Sigmoid colon (tissue), 7 donors: ENCODE results near the gene ZDHHC12. TPM values are rescaled to one million over a fixed set of nuclear protein-coding genes. Genes with fewer than 3 reads are reported as not detected.

Experiments used
- DNase-seq: peaks from one replicate; pipeline ENCODE4 v3.0.0-alpha.2; 2019
- H3K27ac ChIP-seq, 4 donors: fragments of 200-600 bp; sonication (generic); one replicate each; pipeline ENCODE4 v1.5.1; 2016 to 2019; ENCODE audit warnings: mild to moderate bottlenecking in 1 of 4
- H3K27me3 ChIP-seq, 3 donors: fragments of 200-600 bp; sonication (generic); one replicate each; pipeline ENCODE4 v1.5.1; 2019; ENCODE audit warnings: mild to moderate bottlenecking in 1 of 3
- H3K36me3 ChIP-seq, 4 donors: fragments of 200-600 bp; sonication (generic); one replicate each; pipeline ENCODE4 v1.5.1; 2016 to 2019
- H3K4me1 ChIP-seq, 4 donors: fragments of 200-600 bp; sonication (generic); one replicate each; pipeline ENCODE4 v1.5.1; 2017 to 2019
- H3K4me3 ChIP-seq, 4 donors: fragments of 200-600 bp; sonication (generic); one replicate each; pipeline ENCODE4 v1.5.1; 2017 to 2019; ENCODE audit warnings: mild to moderate bottlenecking in 2 of 4, moderate library complexity in 1 of 4
- H3K9me3 ChIP-seq, 4 donors: fragments of 200-600 bp in 3 of 4; sonication (generic) in 3 of 4; one replicate each; pipeline versions ENCODE4 v1.5.1 to v1.6.1; 2013 to 2019
- EP300 ChIP-seq, 4 donors: sonication (generic); formaldehyde crosslinking; IDR thresholded peaks; one replicate each; pipeline ENCODE4 v1.6.1; 2017; ENCODE audit warnings: antibody characterized with exemption in 4 of 4
- POLR2A ChIP-seq, 2 donors: fragments of 450-650 bp; IDR thresholded peaks; one replicate each; pipeline ENCODE4 v1.6.1; 2016; ENCODE audit warnings: antibody characterized with exemption in 2 of 2, mild to moderate bottlenecking in 2 of 2, moderate library complexity in 2 of 2
- POLR2AphosphoS5 ChIP-seq, 4 donors: sonication (generic); formaldehyde crosslinking; IDR thresholded peaks; one replicate each; pipeline ENCODE4 v1.6.1; 2017; ENCODE audit warnings: antibody characterized with exemption in 4 of 4
- WGBS, 2 donors: extraction: QIAGEN DNeasy Blood & Tissue Kit; methylation state at CpG; one replicate each; pipeline ENCODE4 v1.1.7; 2013; 5-methylcytosine and 5-hydroxymethylcytosine counted together
- intact Hi-C: fragments of 100-400 bp; cut with DNase I; formaldehyde crosslinking; loops from one replicate; pipeline ENCODE4 v1.15.1; 2023
- polyA plus RNA-seq, 3 donors: library from polyadenylated mRNA; stranded (reverse); fragments of 200-250 nt; gene quantifications; one replicate each; pipeline ENCODE4 v1.2.3, GENCODE V29; 2013
- total RNA-seq, 4 donors: library from RNA; depleted of rRNA; stranded (reverse); fragments of >200 nt; gene quantifications; one replicate each; pipeline ENCODE4 v1.1.0, GENCODE V29; 2016
- TF ChIP-seq, protein P1 (sequence below), 4 experiments: fragments of 450-650 bp in 3 of 4; fragments of 200-600 bp in 1 of 4; IDR thresholded peaks; one replicate each; pipeline ENCODE4 v1.5.1; 2016 to 2019; ENCODE audit warnings: antibody characterized with exemption in 4 of 4, mild to moderate bottlenecking in 3 of 4, moderate library complexity in 2 of 4
- donor health status: healthy with polysubstance abuse.
- donor health status: Bipolar disorder and iron deficiency.
- donor health status: healthy.

ZDHHC12 gene
- total and polyA plus RNA-seq, 7 donors = 13.3 to 123 (median 46.2) TPM

DNA sequence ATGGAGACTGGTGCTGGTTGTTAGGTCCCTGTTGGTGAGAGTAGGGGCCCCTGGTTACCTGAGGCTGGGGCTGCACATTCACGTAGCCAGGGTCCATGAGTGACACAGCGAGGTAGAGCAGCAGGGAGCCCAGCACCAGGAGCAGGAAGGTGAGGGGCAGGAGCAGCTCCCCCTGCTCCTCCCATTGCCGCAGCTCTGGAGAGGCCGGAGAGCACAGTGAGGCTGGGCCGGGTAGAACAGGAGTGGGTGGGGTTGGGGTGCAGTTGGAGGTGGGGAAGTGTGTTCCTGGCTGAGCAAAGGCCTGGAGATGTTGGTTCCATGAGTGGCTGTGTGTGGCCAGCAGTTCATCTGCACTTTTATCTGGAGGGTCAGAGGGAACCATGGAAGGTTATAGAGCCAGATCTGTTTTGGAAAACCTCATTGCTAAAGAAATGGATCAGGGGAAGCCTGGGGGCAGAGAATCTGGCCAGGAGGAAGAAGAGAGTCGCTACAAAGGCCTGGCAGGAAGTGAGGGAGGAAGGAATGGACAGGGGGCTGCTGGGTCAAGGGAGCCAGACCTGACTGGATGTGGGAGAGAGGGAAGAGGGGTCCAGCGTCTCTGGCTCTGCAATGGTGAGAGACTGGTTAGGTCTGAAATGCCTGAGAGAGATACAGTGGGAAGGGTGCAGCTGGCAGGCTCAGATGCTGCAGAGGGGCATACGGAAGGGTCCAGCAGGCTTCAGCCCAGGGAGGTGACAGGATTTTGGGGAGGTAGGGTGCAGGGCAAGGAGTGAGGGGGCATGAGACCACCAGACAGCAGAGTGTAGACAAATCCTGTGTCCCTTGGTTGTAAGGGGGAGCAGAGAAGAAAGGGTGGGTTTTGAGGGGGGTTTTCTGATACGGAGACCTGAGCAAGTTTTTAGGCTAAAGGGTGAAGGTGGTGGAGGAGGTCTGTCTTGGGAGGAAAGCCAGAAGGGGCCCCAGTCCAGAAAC is 1.3 kb downstream of the ZDHHC12 start:
- TF ChIP-seq POLR2AphosphoS5 (IDR thresholded peaks at IDR 0.05) (no peak), EP300 (IDR thresholded peaks at IDR 0.05) (no peak), POLR2A (IDR thresholded peaks at IDR 0.05) (no peak)
- TF ChIP-seq, protein P1, sequence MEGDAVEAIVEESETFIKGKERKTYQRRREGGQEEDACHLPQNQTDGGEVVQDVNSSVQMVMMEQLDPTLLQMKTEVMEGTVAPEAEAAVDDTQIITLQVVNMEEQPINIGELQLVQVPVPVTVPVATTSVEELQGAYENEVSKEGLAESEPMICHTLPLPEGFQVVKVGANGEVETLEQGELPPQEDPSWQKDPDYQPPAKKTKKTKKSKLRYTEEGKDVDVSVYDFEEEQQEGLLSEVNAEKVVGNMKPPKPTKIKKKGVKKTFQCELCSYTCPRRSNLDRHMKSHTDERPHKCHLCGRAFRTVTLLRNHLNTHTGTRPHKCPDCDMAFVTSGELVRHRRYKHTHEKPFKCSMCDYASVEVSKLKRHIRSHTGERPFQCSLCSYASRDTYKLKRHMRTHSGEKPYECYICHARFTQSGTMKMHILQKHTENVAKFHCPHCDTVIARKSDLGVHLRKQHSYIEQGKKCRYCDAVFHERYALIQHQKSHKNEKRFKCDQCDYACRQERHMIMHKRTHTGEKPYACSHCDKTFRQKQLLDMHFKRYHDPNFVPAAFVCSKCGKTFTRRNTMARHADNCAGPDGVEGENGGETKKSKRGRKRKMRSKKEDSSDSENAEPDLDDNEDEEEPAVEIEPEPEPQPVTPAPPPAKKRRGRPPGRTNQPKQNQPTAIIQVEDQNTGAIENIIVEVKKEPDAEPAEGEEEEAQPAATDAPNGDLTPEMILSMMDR (IDR thresholded peaks at IDR 0.05) = no peak
- H3K4me1 ChIP-seq = peaks cover 0 to 16% (median 10%) of the 10 kb centered on the region in 4 donors
- no peak for DNase-seq
- 66 to 71% methylated on average over 9 of the region's 9 CpGs for WGBS, 2 donors
- peak overlapping the region in 3 of 4 donors; percentile 81 to 86 (median 83) for H3K27ac ChIP-seq
- H3K36me3 ChIP-seq = no peaks in the 10 kb centered on the region
- no peak overlapping the region for H3K4me3 ChIP-seq
- no peaks in the 10 kb centered on the region for H3K27me3 ChIP-seq
- intact Hi-C loops = no loop called here
- no peaks in the 10 kb centered on the region for H3K9me3 ChIP-seq

- no peak overlapping the region for H3K4me3 ChIP-seq
- no peaks in the 10 kb centered on the region for H3K36me3 ChIP-seq
- H3K9me3 ChIP-seq = no peaks in the 10 kb centered on the region
- no peak overlapping the region for H3K27ac ChIP-seq
- intact Hi-C loops = no loop called here
- peaks cover 0 to 16% (median 10%) of the 10 kb centered on the region in 4 donors for H3K4me1 ChIP-seq
- WGBS, 2 donors = 92 to 94% methylated on average over 18 of the region's 18 CpGs
- DNase-seq = no peak
- no peaks in the 10 kb centered on the region for H3K27me3 ChIP-seq
- TF ChIP-seq EP300 (IDR thresholded peaks at IDR 0.05) (no peak), POLR2AphosphoS5 (IDR thresholded peaks at IDR 0.05) (no peak), POLR2A (IDR thresholded peaks at IDR 0.05) (no peak)
- TF ChIP-seq, protein P1 (IDR thresholded peaks at IDR 0.05) = no peak
Observed at GRCh38 chr9:128721487-128722010, 2.4 kb downstream of the ZDHHC12 start.

- Histone ChIP-seq H3K4me1 (peaks cover 0 to 16% (median 10%) of the 10 kb centered on the region in 4 donors), H3K36me3 (no peaks in the 10 kb centered on the region), H3K27ac (no peak overlapping the region), H3K27me3 (no peaks in the 10 kb centered on the region), H3K4me3 (no peak overlapping the region), H3K9me3 (no peaks in the 10 kb centered on the region)
- DNase-seq = no peak
- TF ChIP-seq, protein P1 (IDR thresholded peaks at IDR 0.05) = no peak
- TF ChIP-seq POLR2AphosphoS5 (IDR thresholded peaks at IDR 0.05) = no peak
- TF ChIP-seq EP300 (IDR thresholded peaks at IDR 0.05) = no peak
- no peak for TF ChIP-seq POLR2A (IDR thresholded peaks at IDR 0.05)
- WGBS, 2 donors = 89 to 92% methylated on average over 22 of the region's 22 CpGs
- intact Hi-C loops = no loop called here
Observed at GRCh38 chr9:128720841-128721486, 3.0 kb downstream of the ZDHHC12 start.

GRCh38 chr9:128719919-128720605 is 3.9 kb downstream of the ZDHHC12 start:
- TF ChIP-seq EP300 (IDR thresholded peaks at IDR 0.05) (no peak), POLR2A (IDR thresholded peaks at IDR 0.05) (no peak), POLR2AphosphoS5 (IDR thresholded peaks at IDR 0.05) (no peak)
- TF ChIP-seq, protein P1 (IDR thresholded peaks at IDR 0.05) = no peak
- no peak overlapping the region for H3K4me3 ChIP-seq
- no peak for DNase-seq
- intact Hi-C loops = no loop called here
- H3K36me3 ChIP-seq = no peaks in the 10 kb centered on the region
- H3K4me1 ChIP-seq = peaks cover 0 to 16% (median 10%) of the 10 kb centered on the region in 4 donors
- no peak overlapping the region for H3K27ac ChIP-seq
- WGBS, 2 donors = 88 to 92% methylated on average over 30 of the region's 30 CpGs
- no peaks in the 10 kb centered on the region for H3K27me3 ChIP-seq
- no peaks in the 10 kb centered on the region for H3K9me3 ChIP-seq
